Ishikawa (cell line): ENCODE measurements around the gene B4GALT2.

Source experiments
- CEBPB ChIP-seq: IDR thresholded peaks from 2 replicates; pipeline ENCODE4 v1.6.1; 2012
- EGR1 ChIP-seq: IDR thresholded peaks from 2 replicates; pipeline ENCODE4 v1.6.1; 2012
- EP300 ChIP-seq: IDR thresholded peaks from 2 replicates; pipeline ENCODE4 v1.6.1; 2012; ENCODE audit warnings: borderline replicate concordance
- FOXM1 ChIP-seq: IDR thresholded peaks from 2 replicates; pipeline ENCODE4 v1.6.1; 2012; ENCODE audit warnings: low read depth, borderline replicate concordance
- NFIC ChIP-seq: IDR thresholded peaks from 2 replicates; pipeline ENCODE4 v1.6.1; 2012
- RAD21 ChIP-seq: IDR thresholded peaks from 2 replicates; pipeline ENCODE4 v1.6.1; 2012; ENCODE audit warnings: low read depth
- REST ChIP-seq: IDR thresholded peaks from 2 replicates; pipeline ENCODE4 v1.6.1; 2012; ENCODE audit warnings: low read depth, mild to moderate bottlenecking
- TAF1 ChIP-seq: IDR thresholded peaks from 2 replicates; pipeline ENCODE4 v1.6.1; 2012; ENCODE audit warnings: low read depth, mild to moderate bottlenecking
- TCF12 ChIP-seq: IDR thresholded peaks from 2 replicates; pipeline ENCODE4 v1.6.1; 2012; ENCODE audit warnings: low read depth
- TEAD4 ChIP-seq: IDR thresholded peaks from 2 replicates; pipeline ENCODE4 v1.6.1; 2012
- YY1 ChIP-seq: IDR thresholded peaks from 2 replicates; pipeline ENCODE4 v1.6.1; 2012; ENCODE audit warnings: low read depth
- TF ChIP-seq, protein P1 (sequence below): IDR thresholded peaks from 2 replicates; pipeline ENCODE4 v1.6.1; 2012
- TF ChIP-seq, protein P2 (sequence below): IDR thresholded peaks from 2 replicates; pipeline ENCODE4 v1.6.1; 2012

- TF ChIP-seq EP300, result no peak
- TF ChIP-seq RAD21, result no peak
- no peak for TF ChIP-seq NFIC
- TF ChIP-seq FOXM1, result no peak
- TF ChIP-seq CEBPB, result no peak
- TF ChIP-seq TEAD4, result no peak
- no peak for TF ChIP-seq REST
- TF ChIP-seq, protein P1, sequence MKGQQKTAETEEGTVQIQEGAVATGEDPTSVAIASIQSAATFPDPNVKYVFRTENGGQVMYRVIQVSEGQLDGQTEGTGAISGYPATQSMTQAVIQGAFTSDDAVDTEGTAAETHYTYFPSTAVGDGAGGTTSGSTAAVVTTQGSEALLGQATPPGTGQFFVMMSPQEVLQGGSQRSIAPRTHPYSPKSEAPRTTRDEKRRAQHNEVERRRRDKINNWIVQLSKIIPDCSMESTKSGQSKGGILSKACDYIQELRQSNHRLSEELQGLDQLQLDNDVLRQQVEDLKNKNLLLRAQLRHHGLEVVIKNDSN, result no peak
- no peak for TF ChIP-seq TCF12
- TF ChIP-seq TAF1, result no peak
- TF ChIP-seq, protein P2, sequence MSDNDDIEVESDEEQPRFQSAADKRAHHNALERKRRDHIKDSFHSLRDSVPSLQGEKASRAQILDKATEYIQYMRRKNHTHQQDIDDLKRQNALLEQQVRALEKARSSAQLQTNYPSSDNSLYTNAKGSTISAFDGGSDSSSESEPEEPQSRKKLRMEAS, result no peak
- no peak for TF ChIP-seq YY1
- TF ChIP-seq EGR1, result no peak
These were observed 4.4 kb downstream of the B4GALT2 start for GRCh38 chr1:43983253-43983899.
